Upper lobe of left lung (tissue), 4 donors: Measurements from ENCODE around the gene BRWD1.

ENCODE experiments used
- CTCF ChIP-seq, 6 experiments: fragments of 450-650 bp in 4 of 6; fragments of 200-600 bp in 2 of 6; sonication (generic) in 2 of 6; IDR thresholded peaks; one replicate each; pipeline ENCODE4 v1.5.1; 2016 to 2019; ENCODE audit warnings: antibody characterized with exemption in 6 of 6
- POLR2AphosphoS5 ChIP-seq, 2 donors: sonication (generic); formaldehyde crosslinking; IDR thresholded peaks; one replicate each; pipeline ENCODE4 v1.5.1; 2017; ENCODE audit warnings: antibody characterized with exemption in 2 of 2

- TF ChIP-seq CTCF (IDR thresholded peaks at IDR 0.05) (peak in 5 of 6 experiments; percentile 16 to 63 (median 44)), POLR2AphosphoS5 (IDR thresholded peaks at IDR 0.05) (peak; percentile 76 to 80)
Measured at GRCh38 chr21:39313571-39314142, at the start of gene BRWD1.
